AG04450 (cell line): Measurements from ENCODE around the gene TNN. TPM values are rescaled to one million over a fixed set of nuclear protein-coding genes. Genes with fewer than 3 reads are reported as not detected.

Experiments used
- CTCF ChIA-PET: fragments of 300-600, 350-600 bp; formaldehyde crosslinking; extraction: SDS; loops from one replicate; lab custom pipeline; 2022; ENCODE audit warnings: antibody characterized with exemption, inconsistent platforms; lab: Charles Lee
- POLR2A ChIA-PET: fragments of 350-600 bp; formaldehyde crosslinking; extraction: SDS; loops from one replicate; lab custom pipeline; 2021; ENCODE audit warnings: antibody characterized with exemption, inconsistent platforms; lab: Yijun Ruan, JAX
- DNase-seq: peaks from one replicate; pipeline ENCODE4 v3.0.0-alpha.2; 2011; ENCODE audit warnings: low read depth, low spot score
- H3K27ac ChIP-seq: one replicate; pipeline ENCODE4 v1.5.1; 2012; ENCODE audit warnings: low read depth, low read length, control low read depth
- H3K27me3 ChIP-seq: one replicate; pipeline ENCODE4 v1.6.0; 2012; ENCODE audit warnings: low read length; ENCODE audit not compliant: control insufficient read depth, insufficient read depth
- H3K4me3 ChIP-seq: 2 replicates; pipeline ENCODE4 v1.5.1; 2011; ENCODE audit warnings: mild to moderate bottlenecking, low read depth, low read length, control low read depth
- H3K9me3 ChIP-seq: 2 replicates; pipeline ENCODE4 v1.5.1; 2012; ENCODE audit warnings: low read length; ENCODE audit not compliant: control insufficient read depth, insufficient read depth
- CTCF ChIP-seq: IDR thresholded peaks from 2 replicates; pipeline ENCODE4 v1.5.1; 2011; ENCODE audit warnings: low read depth, low read length, control low read depth, inconsistent platforms
- polyA plus RNA-seq: library from polyadenylated mRNA; depleted of rRNA; stranded (reverse); fragments of >200 nt; gene quantifications from 2 replicates; pipeline ENCODE4 v1.2.3, GENCODE V29; 2011

The TNN gene
- polyA plus RNA-seq, 1 experiment, result not detected

GRCh38 chr1:175045097-175045496 lies 22.5 kb upstream of the TNN start:
- no peak for TF ChIP-seq CTCF
- ChIA-PET CTCF (interaction anchor here (1.1 kb wide), 1 partner anchor 101 kb away, joined by 3 read pairs; no protein-coding TSS in a partner anchor), POLR2A (no interaction called here)
- DNase-seq, result no peak
- Histone ChIP-seq H3K27me3 (peaks cover 4% of the 10 kb centered on the region), H3K27ac (no peak overlapping the region), H3K4me3 (no peak overlapping the region), H3K9me3 (no peaks in the 10 kb centered on the region; the same call in 1 of the 2 replicates)

- Histone ChIP-seq H3K9me3 (no peaks in the 10 kb centered on the region; the same call in 1 of the 2 replicates), H3K27me3 (peaks cover 4% of the 10 kb centered on the region), H3K4me3 (no peak overlapping the region), H3K27ac (no peak overlapping the region)
- ChIA-PET POLR2A (no interaction called here), CTCF (interaction anchor here (0.9 kb wide), 1 partner anchor 16 kb away, joined by 3 read pairs; no protein-coding TSS in a partner anchor)
- DNase-seq, result no peak
- TF ChIP-seq CTCF, result no peak
These were observed 22.1 kb upstream of the TNN start for GRCh38 chr1:175045519-175045918.

GRCh38 chr1:175050992-175051391 lies 16.6 kb upstream of the TNN start:
- TF ChIP-seq CTCF, result no peak
- H3K4me3 ChIP-seq, result no peak overlapping the region
- no peak for DNase-seq
- CTCF ChIA-PET, result no interaction called here
- POLR2A ChIA-PET, result no interaction called here
- H3K27ac ChIP-seq, result no peak overlapping the region
- no peaks in the 10 kb centered on the region for H3K27me3 ChIP-seq
- no peaks in the 10 kb centered on the region for H3K9me3 ChIP-seq

GRCh38 chr1:175054736-175055135 lies 12.9 kb upstream of the TNN start:
- POLR2A ChIA-PET, result no interaction called here
- Histone ChIP-seq H3K9me3 (no peaks in the 10 kb centered on the region), H3K4me3 (no peak overlapping the region), H3K27me3 (no peaks in the 10 kb centered on the region), H3K27ac (no peak overlapping the region)
- DNase-seq, result no peak
- CTCF ChIA-PET, result interaction anchor here (1.6 kb wide), 1 partner anchor 71 kb away, joined by 5 read pairs; no protein-coding TSS in a partner anchor
- no peak for TF ChIP-seq CTCF

- CTCF ChIA-PET, result interaction anchor here (1.3 kb wide), 1 partner anchor 63 kb away, joined by 4 read pairs; no protein-coding TSS in a partner anchor
- no peak for DNase-seq
- H3K27ac ChIP-seq, result no peak overlapping the region
These were observed 5.3 kb upstream of the TNN start for GRCh38 chr1:175062339-175062738.

More at GRCh38 chr1:175062339-175062738, 5.3 kb upstream of the TNN start:
- TF ChIP-seq CTCF, result no peak
- Histone ChIP-seq H3K4me3 (no peak overlapping the region), H3K9me3 (no peaks in the 10 kb centered on the region), H3K27me3 (no peaks in the 10 kb centered on the region)
- POLR2A ChIA-PET, result no interaction called here
